GM19351 (cell line): ENCODE results near the gene LRCH1.

Experiments used
- ATAC-seq: cut with Tn5 transposase; IDR thresholded peaks from one replicate; pipeline ENCODE4 v1.9.1; 2021; ENCODE audit warnings: mild to moderate bottlenecking, moderate library complexity; ENCODE audit not compliant: unreplicated experiment

Gene LRCH1

DNA sequence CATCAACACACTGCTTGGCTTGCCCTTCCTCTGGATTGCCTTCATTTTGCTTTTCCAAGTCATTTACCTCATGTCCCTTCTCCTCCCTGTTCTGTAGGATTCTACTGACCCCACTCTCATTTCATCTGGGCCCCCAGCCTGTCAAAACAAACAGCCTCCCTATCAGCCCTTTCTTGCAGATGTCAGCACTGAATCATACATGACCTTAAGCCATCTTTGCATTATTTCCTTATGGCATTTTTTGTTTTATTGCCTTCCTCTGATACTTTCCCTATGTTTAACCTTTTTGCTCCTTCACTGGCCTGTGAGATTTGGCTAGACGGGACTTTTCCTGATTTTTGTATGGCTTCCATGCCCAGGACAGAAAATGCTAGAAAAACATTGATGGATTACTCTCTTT is 8.7 kb downstream of the LRCH1 start:
- no peak for ATAC-seq

DNA sequence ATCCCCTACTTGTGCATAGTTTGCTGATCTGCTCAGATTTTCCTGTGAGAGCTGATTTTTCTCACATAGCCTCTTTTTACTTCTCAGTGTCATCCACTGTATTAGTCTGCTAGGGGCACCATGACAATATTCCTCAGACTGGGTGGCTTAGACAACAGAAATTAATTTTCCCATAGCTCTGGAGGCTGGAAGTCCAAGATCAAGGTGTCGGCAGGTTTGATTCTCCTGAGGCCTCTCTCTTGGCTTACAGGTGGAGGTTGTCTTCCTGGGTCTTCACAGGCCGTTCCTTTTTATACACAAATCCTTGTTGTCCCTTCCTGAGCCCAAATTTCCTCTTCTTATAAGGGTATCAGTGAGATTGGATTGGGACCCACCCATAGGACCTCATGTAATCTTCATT is 9.2 kb downstream of the LRCH1 start:
- ATAC-seq: no peak

DNA sequence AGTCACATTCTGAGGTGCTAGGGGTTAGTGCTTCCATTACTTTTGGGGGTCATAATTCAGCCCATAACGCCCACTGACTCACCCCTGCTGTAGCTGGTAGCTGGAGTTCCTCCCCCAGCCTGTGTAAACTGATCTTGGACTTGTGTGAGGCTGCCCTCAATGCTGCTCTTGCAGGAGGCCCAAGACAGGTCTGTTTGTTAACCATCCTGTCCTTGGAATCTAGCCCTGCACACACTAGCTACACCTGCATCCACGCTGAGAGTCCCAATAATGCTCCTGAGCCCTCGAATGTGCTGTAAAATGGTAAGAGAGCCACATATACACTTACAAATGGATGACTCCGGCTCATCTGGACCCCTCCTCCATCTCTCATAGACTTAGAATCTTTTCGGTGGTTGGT is 9.6 kb downstream of the LRCH1 start:
- no peak for ATAC-seq

- peak; percentile 86 for ATAC-seq
Observed at GRCh38 chr13:46565808-46566750, 13.1 kb downstream of the LRCH1 start.

- no peak for ATAC-seq
Observed at GRCh38 chr13:46567671-46568070, 14.7 kb downstream of the LRCH1 start.

DNA sequence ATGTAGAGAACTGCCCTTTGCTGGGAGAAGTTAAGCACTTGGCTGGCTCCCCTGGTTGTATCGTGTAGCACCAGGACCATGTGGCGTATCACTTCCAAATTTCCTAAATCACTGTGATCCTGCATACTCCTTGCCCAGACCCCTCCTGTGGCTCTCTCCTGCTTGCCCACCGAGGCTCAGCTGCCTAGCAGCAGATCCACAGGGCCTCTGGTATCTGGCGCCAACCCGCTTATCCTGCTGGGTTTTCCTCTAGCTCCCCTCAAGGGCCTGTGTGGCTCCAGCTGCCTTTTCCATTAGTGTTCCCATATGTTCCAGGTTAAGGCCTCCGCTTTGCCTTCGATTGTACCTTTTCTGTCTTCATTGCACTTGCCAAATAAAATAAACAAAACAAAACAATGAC is 16.5 kb downstream of the LRCH1 start:
- ATAC-seq: no peak

GRCh38 chr13:46570273-46570672 is 17.3 kb downstream of the LRCH1 start:
- ATAC-seq: no peak

DNA sequence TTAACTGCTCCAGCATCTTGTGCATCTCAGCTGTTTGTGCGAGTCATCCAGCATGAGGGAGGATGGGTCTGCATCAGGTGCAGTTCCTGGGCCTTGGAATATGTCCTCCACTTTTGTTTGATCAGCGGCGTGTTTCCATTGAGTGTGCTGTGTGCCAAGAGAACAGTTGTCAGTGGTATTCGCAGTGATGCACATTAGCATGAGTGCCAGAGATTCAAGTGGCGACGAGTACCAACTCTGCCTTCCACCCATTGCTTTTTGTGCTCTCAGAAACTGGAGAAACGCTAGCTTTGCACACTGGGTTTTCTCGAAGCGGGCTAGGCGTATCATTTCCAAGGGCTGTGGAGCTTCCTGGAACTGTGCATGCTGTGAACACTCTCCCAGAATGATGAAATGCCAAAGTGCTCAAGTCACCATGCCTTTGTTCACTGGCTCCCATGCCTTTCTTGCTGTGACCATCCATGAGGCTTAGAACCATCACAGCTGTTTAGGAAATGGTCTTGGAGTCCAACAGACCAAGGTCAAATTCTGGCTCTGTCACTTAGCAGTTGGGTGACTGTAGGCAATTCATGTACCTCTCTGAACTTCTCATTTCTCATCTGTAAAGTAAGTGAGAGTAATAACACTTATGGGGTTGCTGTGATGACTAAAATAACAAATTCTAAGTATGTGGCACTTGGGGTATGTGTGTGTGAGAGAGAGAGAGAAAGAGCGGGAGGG is 18.4 kb downstream of the LRCH1 start:
- peak; percentile 71 for ATAC-seq

DNA sequence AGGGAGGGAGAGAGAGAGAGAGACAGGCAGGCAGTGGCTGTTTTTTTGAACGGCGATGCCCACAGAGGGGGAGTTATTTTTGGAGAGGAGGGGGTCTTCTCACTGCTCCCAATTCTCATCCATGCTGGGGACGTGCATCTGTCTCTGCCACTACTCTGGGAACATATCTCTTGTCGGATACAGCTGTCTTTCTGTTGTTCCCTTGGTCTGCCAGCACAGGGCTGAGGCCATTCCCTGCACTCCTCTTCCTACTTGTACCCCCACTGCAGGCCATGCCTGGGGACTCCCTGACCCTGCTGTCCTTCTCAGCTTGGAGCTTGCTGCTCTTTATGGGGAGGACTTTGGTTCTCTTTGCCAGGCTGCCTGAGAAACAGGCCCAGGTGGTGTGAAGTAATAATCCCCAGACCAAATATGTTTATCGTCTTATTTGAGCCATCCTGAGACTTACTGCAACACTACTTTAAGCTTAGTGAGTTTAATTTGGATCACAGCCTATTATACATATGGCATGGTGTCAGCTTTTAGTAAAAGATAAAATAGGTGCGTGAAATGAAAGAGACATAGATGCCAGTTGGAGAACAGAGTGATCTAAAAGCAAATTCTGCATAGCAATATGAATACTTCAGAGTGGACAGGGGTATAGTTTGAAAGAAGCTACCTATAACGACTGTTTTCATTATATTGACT is 19.1 kb downstream of the LRCH1 start:
- ATAC-seq: no peak

GRCh38 chr13:46572752-46573431 is 19.9 kb downstream of the LRCH1 start:
- peak; percentile 52 for ATAC-seq

DNA sequence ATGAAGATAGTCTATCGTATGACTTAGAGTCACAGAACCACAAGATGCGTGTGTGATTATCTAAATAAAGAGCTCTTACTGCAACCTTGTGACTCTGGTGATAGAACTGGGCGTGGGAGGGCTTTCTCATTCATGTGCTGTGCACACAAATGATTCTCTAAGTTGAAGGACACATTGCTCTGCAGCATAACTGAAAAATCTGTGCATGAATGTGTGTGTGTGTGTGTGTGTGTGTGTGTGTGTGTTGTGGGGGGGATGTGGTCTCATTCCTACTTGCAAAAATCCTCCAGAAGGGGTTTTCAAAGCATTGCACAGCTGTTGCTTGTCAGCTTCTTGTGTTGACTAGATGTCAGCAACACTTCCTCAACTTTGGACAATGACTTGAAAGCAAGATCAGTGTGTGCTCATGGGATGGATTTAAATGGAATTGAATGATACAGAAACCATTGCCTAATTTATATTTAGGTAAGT is 22.4 kb downstream of the LRCH1 start:
- ATAC-seq: peak; percentile 37

- ATAC-seq: no peak
Observed at GRCh38 chr13:46575818-46576221, 22.9 kb downstream of the LRCH1 start.

DNA sequence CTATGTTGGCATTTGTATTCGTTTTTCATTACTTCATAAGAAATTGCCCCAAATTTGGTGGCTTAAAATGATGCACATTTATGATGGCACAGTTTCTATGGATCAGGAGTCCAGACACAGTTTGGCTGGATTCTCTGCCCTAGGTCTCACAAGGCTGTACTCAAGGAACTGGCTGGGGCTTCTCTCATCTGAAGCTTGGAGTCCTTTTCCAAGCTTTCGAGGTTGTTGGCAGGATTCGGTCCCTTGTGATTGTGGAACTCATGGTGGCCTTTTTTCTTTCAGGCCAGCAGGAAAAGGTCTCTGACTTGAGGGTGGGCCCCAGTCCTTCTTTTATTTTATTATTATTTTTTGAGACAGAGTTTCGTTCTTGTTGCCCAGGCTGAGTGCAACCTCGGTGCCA is 23.8 kb downstream of the LRCH1 start:
- no peak for ATAC-seq

- peak; percentile 9 for ATAC-seq
Observed at GRCh38 chr13:46577696-46578589, 25.0 kb downstream of the LRCH1 start.

GRCh38 chr13:46578590-46578975 is 25.6 kb downstream of the LRCH1 start:
- peak; percentile 49 for ATAC-seq

DNA sequence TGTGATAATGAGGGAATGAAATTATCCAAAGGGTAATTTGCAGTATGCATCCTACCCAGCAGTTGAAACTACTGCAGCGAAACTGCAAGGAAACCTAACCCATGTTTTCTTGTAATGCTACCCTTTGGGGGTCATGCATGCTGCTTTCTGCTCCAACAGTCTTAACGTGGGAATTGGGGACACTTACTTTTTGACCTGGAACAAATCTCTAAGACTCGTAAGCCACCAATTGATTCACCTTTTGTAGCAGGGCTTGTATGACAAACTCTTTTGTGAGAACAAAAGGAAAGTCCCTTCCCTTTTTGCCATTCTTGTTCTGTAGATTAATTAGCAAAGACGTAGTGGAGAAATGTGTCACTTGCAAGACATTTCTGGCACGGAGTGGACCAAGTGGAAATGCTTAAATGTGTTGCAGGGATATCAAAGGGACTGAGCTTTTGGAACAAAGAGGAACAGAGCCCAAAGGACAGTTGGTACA is 27.4 kb downstream of the LRCH1 start:
- peak; percentile 30 for ATAC-seq

DNA sequence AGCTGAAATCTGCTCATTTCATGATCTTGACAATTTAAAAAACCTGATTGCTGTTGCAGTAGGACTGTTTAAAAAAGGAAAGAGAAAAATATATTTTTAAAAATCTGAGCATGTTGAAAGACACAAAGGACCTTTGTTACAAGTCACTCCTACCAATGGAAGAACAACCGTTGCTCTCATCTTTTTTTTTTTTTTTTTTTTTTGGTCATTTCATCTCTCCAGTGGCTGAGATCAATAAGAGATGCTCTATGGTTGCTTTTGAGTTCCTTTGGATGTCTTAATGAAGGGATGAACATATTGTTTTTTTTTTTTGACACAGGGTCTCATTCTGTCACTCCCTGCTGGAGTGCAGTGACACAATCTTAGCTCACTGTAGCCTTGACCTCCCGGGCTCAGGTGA is 29.2 kb downstream of the LRCH1 start:
- no peak for ATAC-seq

- no peak for ATAC-seq
Observed at GRCh38 chr13:46586751-46587514, 34.0 kb downstream of the LRCH1 start.
